NAMALWA (cell line): ENCODE results near the gene CDK4.

ENCODE experiments used
- DNase-seq: peaks from one replicate; pipeline ENCODE4 v3.0.0-alpha.2; 2015; ENCODE audit warnings: low spot score

Gene CDK4

GRCh38 chr12:57739387-57739786 lies 12.7 kb downstream of the CDK4 start:
- DNase-seq: no peak

- no peak for DNase-seq
Observed at GRCh38 chr12:57738661-57739237, 13.4 kb downstream of the CDK4 start, which contains the start of gene AGAP2. Gene AGAP2 (minus strand): TSS chr12:57738742. CDS start chr12:57738246, 496 bp downstream.

GRCh38 chr12:57737467-57738460 lies 14.3 kb downstream of the CDK4 start:
- no peak for DNase-seq

GRCh38 chr12:57736741-57737466 lies 15.2 kb downstream of the CDK4 start:
- DNase-seq: no peak

- no peak for DNase-seq
Observed at GRCh38 chr12:57735952-57736740, 16.0 kb downstream of the CDK4 start.

GRCh38 chr12:57735198-57735855 lies 16.8 kb downstream of the CDK4 start:
- DNase-seq: peak; percentile 35

- DNase-seq: no peak
Observed at GRCh38 chr12:57734591-57734990, 17.5 kb downstream of the CDK4 start.

- no peak for DNase-seq
Observed at GRCh38 chr12:57733928-57734327, 18.2 kb downstream of the CDK4 start.

GRCh38 chr12:57732726-57733593 lies 19.1 kb downstream of the CDK4 start:
- DNase-seq: no peak

- DNase-seq: no peak
Observed at GRCh38 chr12:57732270-57732669, 19.8 kb downstream of the CDK4 start.

- DNase-seq: no peak
Observed at GRCh38 chr12:57731411-57732080, 20.6 kb downstream of the CDK4 start.

GRCh38 chr12:57730336-57731067 lies 21.6 kb downstream of the CDK4 start:
- DNase-seq: no peak

GRCh38 chr12:57729321-57729844 lies 22.7 kb downstream of the CDK4 start:
- no peak for DNase-seq

- DNase-seq: no peak
Observed at GRCh38 chr12:57727758-57728395, 24.2 kb downstream of the CDK4 start.

- DNase-seq: no peak
Observed at GRCh38 chr12:57726884-57727757, 25.0 kb downstream of the CDK4 start.

- no peak for DNase-seq
Observed at GRCh38 chr12:57726151-57726883, 25.8 kb downstream of the CDK4 start.

GRCh38 chr12:57725851-57726150 lies 26.3 kb downstream of the CDK4 start:
- DNase-seq: no peak
